Anterior cingulate cortex (tissue), 58 donors: Measurements from ENCODE around the gene LRRC74B.
"Not testable (repeated sequence)": the region's sequence is repeated elsewhere in the genome, so short reads cannot be mapped to it uniquely, and the experiment has no call there.

ENCODE experiments used
- DNase-seq, 58 donors: peaks; one replicate each; lab custom pipeline; 2025; lab: John Stamatoyannopoulos, UW

The LRRC74B gene

GRCh38 chr22:21073023-21073422 is 27.3 kb downstream of the LRRC74B start:
- DNase-seq: no peak

GRCh38 chr22:21073482-21073881 is 27.7 kb downstream of the LRRC74B start:
- no peak for DNase-seq

- DNase-seq: no peak
Observed at GRCh38 chr22:21074102-21074715, 28.5 kb downstream of the LRRC74B start.

- no peak for DNase-seq
Observed at GRCh38 chr22:21075516-21076138, 29.9 kb downstream of the LRRC74B start.

- no peak for DNase-seq
Observed at GRCh38 chr22:21076912-21077625, 31.3 kb downstream of the LRRC74B start.

- DNase-seq: no peak
Observed at GRCh38 chr22:21077884-21078508, 32.2 kb downstream of the LRRC74B start.

GRCh38 chr22:21078916-21079315 is 33.2 kb downstream of the LRRC74B start:
- no peak for DNase-seq

GRCh38 chr22:21079493-21079892 is 33.7 kb downstream of the LRRC74B start:
- DNase-seq: no peak

- DNase-seq: no peak
Observed at GRCh38 chr22:21080435-21081137, 34.8 kb downstream of the LRRC74B start.

GRCh38 chr22:21082248-21082647 is 36.5 kb downstream of the LRRC74B start:
- DNase-seq: no peak

- DNase-seq: no peak
Observed at GRCh38 chr22:21087119-21087518, 41.4 kb downstream of the LRRC74B start.

GRCh38 chr22:21087926-21088325 is 42.2 kb downstream of the LRRC74B start:
- DNase-seq: not testable (repeated sequence)

GRCh38 chr22:21091220-21091619 is 45.5 kb downstream of the LRRC74B start:
- not testable (repeated sequence) for DNase-seq

GRCh38 chr22:21092797-21093554 is 47.2 kb downstream of the LRRC74B start:
- DNase-seq: no peak

GRCh38 chr22:21093555-21094137 is 47.9 kb downstream of the LRRC74B start:
- DNase-seq: not testable (repeated sequence)

GRCh38 chr22:21094911-21095772 is 49.4 kb downstream of the LRRC74B start:
- no peak for DNase-seq

GRCh38 chr22:21095773-21096107 is 50.0 kb downstream of the LRRC74B start:
- no peak for DNase-seq

- not testable (repeated sequence) for DNase-seq
Observed at GRCh38 chr22:21096878-21097277, 51.1 kb downstream of the LRRC74B start.
